ENCODE results near the gene GPR63. TPM values are rescaled to one million over a fixed set of nuclear protein-coding genes. Genes with fewer than 3 reads are reported as not detected.

The GPR63 gene
- total and polyA plus RNA-seq, 2 donors (not counting 1 experiment from before 2014, with no cell fraction given) = 0.01 to 0.12 TPM

DNA sequence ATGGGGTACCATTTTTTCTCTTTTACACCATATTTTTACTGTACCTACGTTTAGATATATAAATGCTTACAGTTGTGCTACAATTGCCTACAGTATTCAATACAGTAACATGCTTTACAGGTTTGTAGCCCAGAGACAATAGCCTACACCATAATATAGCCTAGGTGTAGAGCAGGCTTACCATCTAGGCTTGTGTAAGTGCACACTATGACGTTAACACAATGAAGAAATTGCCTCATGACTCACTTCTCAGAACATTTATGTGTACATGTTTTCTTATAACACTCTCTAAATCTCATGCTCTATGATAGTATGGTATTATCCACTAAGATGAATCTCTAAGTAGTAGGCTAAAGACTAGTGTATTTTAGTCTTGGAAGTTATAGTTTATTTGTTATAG, 13.5 kb downstream of the GPR63 start:
- H3K9me3 Mint-ChIP-seq (ENCODE audit: insufficient read depth) = no peaks in the 10 kb centered on the region
- intact Hi-C loops (cut with micrococcal nuclease) = no loop called here
- Histone ChIP-seq H3K9ac (ENCODE audit: low read length) (no peak overlapping the region), H3K27ac (ENCODE audit: low read length in 2 of 2) (no peak overlapping the region), H4K20me1 (ENCODE audit: control insufficient read depth, insufficient read depth, low read length, poor library complexity, severe bottlenecking) (no peaks in the 10 kb centered on the region), H3K9me3 (ENCODE audit: control extremely low read depth in 1 of 3, control insufficient read depth in 2 of 3, insufficient read depth in 1 of 3, low read length in 2 of 3) (peaks cover 0 to 3% (median 0%) of the 10 kb centered on the region in 3 donors), H3K4me3 (ENCODE audit: control extremely low read depth in 1 of 5, extremely low read depth in 1 of 5, insufficient read depth in 1 of 5, low read depth in 2 of 5, low read length in 4 of 5) (no peak overlapping the region), H2AFZ (ENCODE audit: insufficient read depth, low read depth, low read length, poor library complexity, severe bottlenecking) (no peak overlapping the region), H3K4me1 (ENCODE audit: control insufficient read depth in 2 of 2, insufficient read depth in 2 of 2, low read length in 2 of 2) (no peaks in the 10 kb centered on the region), H3K4me2 (replicated peaks; ENCODE audit: low read depth, low read length, poor library complexity, severe bottlenecking) (no peak overlapping the region), H3K79me2 (ENCODE audit: control insufficient read depth, insufficient read depth, low read length) (no peaks in the 10 kb centered on the region), H3K36me3 (replicated peaks in 1 of 2; ENCODE audit: control extremely low read depth in 1 of 2, control insufficient read depth in 1 of 2, extremely low read depth in 1 of 2, insufficient read depth in 2 of 2, low read length in 1 of 2) (no peaks in the 10 kb centered on the region), H3K27me3 (replicated peaks in 1 of 4; ENCODE audit: control extremely low read depth in 1 of 4, control insufficient read depth in 3 of 4, insufficient read depth in 4 of 4, low read length in 3 of 4) (no peaks in the 10 kb centered on the region)
- no peak overlapping the region for H3K27ac Mint-ChIP-seq
- no CpG with 5 or more reads among the region's 2 CpGs for WGBS (ENCODE audit: insufficient coverage)
- peaks cover 7% of the 10 kb centered on the region for H3K27me3 Mint-ChIP-seq
- CTCF ChIA-PET = no interaction called here
- H3K4me3 Mint-ChIP-seq = no peak overlapping the region
- no peaks in the 10 kb centered on the region for H3K4me1 Mint-ChIP-seq
- TF ChIP-seq CTCF (IDR thresholded peaks at IDR 0.05) (no peak), EZH2 (IDR thresholded peaks at IDR 0.05; ENCODE audit: borderline replicate concordance, insufficient read depth, low read depth, low read length, poor library complexity, severe bottlenecking) (no peak)
- ATAC-seq (ENCODE audit: low read depth) (no peak), DNase-seq (no peak)
- POLR2A ChIA-PET = no interaction called here

DNA sequence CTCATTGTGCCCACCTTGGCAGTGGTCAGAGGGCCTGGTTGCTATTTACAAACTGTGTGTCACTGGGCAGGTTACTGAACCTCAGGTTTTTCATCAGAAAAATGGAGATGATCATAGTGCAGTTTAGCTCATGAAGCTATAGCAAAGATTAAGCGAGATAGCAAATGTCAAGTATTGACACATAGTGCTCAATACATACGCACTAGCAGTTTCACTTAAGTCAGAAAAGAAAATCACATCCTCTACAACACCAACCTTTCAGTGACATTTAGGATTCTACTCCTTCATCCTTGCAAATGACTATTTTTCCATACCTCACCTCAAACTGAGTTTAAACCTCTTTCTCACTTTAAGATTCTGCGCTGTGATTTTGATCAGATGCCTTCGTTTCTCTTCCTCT, 16.2 kb downstream of the GPR63 start:
- Histone ChIP-seq H3K79me2 (ENCODE audit: control insufficient read depth, insufficient read depth, low read length) (no peaks in the 10 kb centered on the region), H3K9ac (ENCODE audit: low read length) (no peak overlapping the region), H3K4me1 (ENCODE audit: control insufficient read depth in 2 of 2, insufficient read depth in 2 of 2, low read length in 2 of 2) (no peaks in the 10 kb centered on the region), H3K4me2 (replicated peaks; ENCODE audit: low read depth, low read length, poor library complexity, severe bottlenecking) (no peak overlapping the region), H3K27me3 (replicated peaks in 1 of 4; ENCODE audit: control extremely low read depth in 1 of 4, control insufficient read depth in 3 of 4, insufficient read depth in 4 of 4, low read length in 3 of 4) (no peaks in the 10 kb centered on the region), H3K4me3 (ENCODE audit: control extremely low read depth in 1 of 5, extremely low read depth in 1 of 5, insufficient read depth in 1 of 5, low read depth in 2 of 5, low read length in 4 of 5) (no peak overlapping the region), H3K9me3 (ENCODE audit: control extremely low read depth in 1 of 3, control insufficient read depth in 2 of 3, insufficient read depth in 1 of 3, low read length in 2 of 3) (peaks cover 0 to 3% (median 0%) of the 10 kb centered on the region in 3 donors), H3K36me3 (replicated peaks in 1 of 2; ENCODE audit: control extremely low read depth in 1 of 2, control insufficient read depth in 1 of 2, extremely low read depth in 1 of 2, insufficient read depth in 2 of 2, low read length in 1 of 2) (no peaks in the 10 kb centered on the region), H3K27ac (ENCODE audit: low read length in 2 of 2) (no peak overlapping the region), H4K20me1 (ENCODE audit: control insufficient read depth, insufficient read depth, low read length, poor library complexity, severe bottlenecking) (no peaks in the 10 kb centered on the region), H2AFZ (ENCODE audit: insufficient read depth, low read depth, low read length, poor library complexity, severe bottlenecking) (no peak overlapping the region)
- ATAC-seq (ENCODE audit: low read depth) (no peak), DNase-seq (no peak)
- no peak overlapping the region for H3K27ac Mint-ChIP-seq
- intact Hi-C loops (cut with micrococcal nuclease) = no loop called here
- H3K4me3 Mint-ChIP-seq = no peak overlapping the region
- TF ChIP-seq EZH2 (IDR thresholded peaks at IDR 0.05; ENCODE audit: borderline replicate concordance, insufficient read depth, low read depth, low read length, poor library complexity, severe bottlenecking) = no peak
- no peak for TF ChIP-seq CTCF (IDR thresholded peaks at IDR 0.05)
- ChIA-PET POLR2A (no interaction called here), CTCF (no interaction called here)
- peaks cover 4% of the 10 kb centered on the region for H3K27me3 Mint-ChIP-seq
- no peaks in the 10 kb centered on the region for H3K4me1 Mint-ChIP-seq
- WGBS (ENCODE audit: insufficient coverage) = 92% methylated on average over 4 of the region's 4 CpGs
- H3K9me3 Mint-ChIP-seq (ENCODE audit: insufficient read depth) = no peaks in the 10 kb centered on the region

All from B cell (primary cell).